ENCODE data around the gene PYHIN1.

Gene PYHIN1

GRCh38 chr1:159014851-159015250, 83.5 kb downstream of the PYHIN1 start:
- no peak for DNase-seq (ENCODE audit: low read depth)
- in situ Hi-C loops (cut with HindIII; ENCODE audit: low sequenced_read_pairs) = loop anchor here (25.0 kb wide), 1 partner anchor 1053 kb away; no protein-coding TSS in a partner anchor
- H3K4me3 ChIP-seq (ENCODE audit: low read depth, low read length) = no peak overlapping the region
- TF ChIP-seq CTCF (IDR thresholded peaks at IDR 0.05; ENCODE audit: low read depth, low read length, missing control alignments) = no peak

- no peak for DNase-seq (ENCODE audit: low read depth)
- TF ChIP-seq CTCF (IDR thresholded peaks at IDR 0.05; ENCODE audit: low read depth, low read length, missing control alignments) = no peak
- no peak overlapping the region for H3K4me3 ChIP-seq (ENCODE audit: low read depth, low read length)
- in situ Hi-C loops (cut with HindIII; ENCODE audit: low sequenced_read_pairs) = loop anchor here (25.0 kb wide), 1 partner anchor 1053 kb away; no protein-coding TSS in a partner anchor
Observed at GRCh38 chr1:159015440-159015909, 84.1 kb downstream of the PYHIN1 start.

- no peak for DNase-seq (ENCODE audit: low read depth)
- H3K4me3 ChIP-seq (ENCODE audit: low read depth, low read length) = no peak overlapping the region
- in situ Hi-C loops (cut with HindIII; ENCODE audit: low sequenced_read_pairs) = loop anchor here (25.0 kb wide), 1 partner anchor 1061 kb away; no protein-coding TSS in a partner anchor
Observed at GRCh38 chr1:159023723-159024122, 92.4 kb downstream of the PYHIN1 start.

GRCh38 chr1:159025043-159025442, 93.7 kb downstream of the PYHIN1 start:
- in situ Hi-C loops (cut with HindIII; ENCODE audit: low sequenced_read_pairs) = no loop called here
- no peak overlapping the region for H3K4me3 ChIP-seq (ENCODE audit: low read depth, low read length)
- no peak for TF ChIP-seq CTCF (IDR thresholded peaks at IDR 0.05; ENCODE audit: low read depth, low read length, missing control alignments)
- no peak for DNase-seq (ENCODE audit: low read depth)

More at GRCh38 chr1:159023723-159024122, 92.4 kb downstream of the PYHIN1 start:
- TF ChIP-seq CTCF (IDR thresholded peaks at IDR 0.05; ENCODE audit: low read depth, low read length, missing control alignments) = no peak
